IPS-NIHi11 (cell line): ENCODE measurements around the gene PLA2G2F.
"Not testable (repeated sequence)": the region's sequence is repeated elsewhere in the genome, so short reads cannot be mapped to it uniquely, and the experiment has no call there.

Experiments
- DNase-seq: peaks from one replicate; pipeline ENCODE4 v3.0.0; 2012; ENCODE audit warnings: mixed read lengths, low spot score

The PLA2G2F gene

DNA sequence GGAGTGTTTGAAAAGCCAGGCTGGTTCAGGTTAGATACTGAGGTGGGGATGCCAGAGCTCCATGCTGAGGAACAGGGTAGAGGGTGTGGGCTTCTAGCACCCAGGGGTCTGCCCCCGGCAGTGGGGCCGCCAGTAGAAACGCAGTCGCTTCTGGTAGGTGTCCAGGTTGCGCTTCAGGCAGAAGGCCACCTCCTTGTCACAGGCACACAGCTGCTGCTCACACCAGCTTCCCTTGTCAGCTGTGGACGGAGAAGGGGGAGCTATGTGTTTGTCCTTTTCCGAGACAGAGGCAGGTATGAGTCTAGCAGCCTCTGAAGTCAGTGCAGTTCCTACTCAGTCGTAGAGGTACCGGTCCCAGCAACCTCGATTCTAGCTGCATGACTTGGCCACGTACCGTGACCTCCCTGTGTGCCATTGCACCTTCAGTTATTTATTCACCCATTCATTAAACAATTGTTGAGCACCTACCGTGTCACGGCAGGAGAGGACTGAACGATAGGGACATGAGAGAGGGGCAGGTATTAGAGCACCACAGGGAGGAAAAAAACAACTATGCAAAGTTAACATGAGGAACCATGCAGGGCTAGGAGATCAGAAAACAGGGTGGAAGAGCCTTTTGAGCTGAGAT, 25.0 kb upstream of the PLA2G2F start:
- DNase-seq: no peak

DNA sequence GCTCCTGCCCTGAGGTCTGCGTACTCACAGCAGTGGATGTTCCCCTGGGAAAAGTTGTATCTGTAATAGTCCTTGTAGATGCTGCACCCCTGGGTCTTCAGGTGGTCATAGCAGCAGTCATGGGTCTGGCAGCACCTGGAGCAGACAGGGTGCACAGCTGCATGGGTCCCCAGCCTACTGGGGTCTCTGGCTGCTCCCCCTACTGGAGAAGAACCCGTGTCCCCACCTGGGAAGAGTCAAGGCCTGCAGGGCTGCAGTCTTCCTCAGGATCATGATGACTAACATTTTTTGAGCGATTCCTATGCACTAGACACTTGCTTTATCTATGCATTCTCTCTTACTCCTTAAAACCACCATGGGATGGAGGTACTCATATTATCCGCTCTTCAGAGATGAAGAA, 23.6 kb upstream of the PLA2G2F start:
- DNase-seq: peak; percentile 39

DNA sequence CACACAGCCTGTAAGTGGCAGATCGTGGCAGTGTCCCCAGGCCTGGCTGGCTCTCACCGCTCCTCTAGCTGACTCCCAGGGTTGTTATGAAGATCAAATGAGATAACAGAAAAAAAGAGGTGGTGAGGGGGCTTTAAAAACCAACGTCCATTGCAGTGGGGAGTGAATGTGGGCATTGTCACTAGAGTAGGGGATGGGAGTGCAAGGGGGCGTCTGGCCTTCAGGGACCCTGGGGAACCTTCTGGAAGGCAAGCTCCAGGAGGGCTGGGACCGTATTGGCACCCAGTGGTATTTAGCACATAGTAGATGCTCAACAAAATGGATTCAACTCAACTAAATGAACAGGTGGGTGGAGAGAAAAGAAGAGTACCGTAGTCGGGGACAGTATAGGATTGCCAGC, 23.2 kb upstream of the PLA2G2F start:
- DNase-seq: no peak

DNA sequence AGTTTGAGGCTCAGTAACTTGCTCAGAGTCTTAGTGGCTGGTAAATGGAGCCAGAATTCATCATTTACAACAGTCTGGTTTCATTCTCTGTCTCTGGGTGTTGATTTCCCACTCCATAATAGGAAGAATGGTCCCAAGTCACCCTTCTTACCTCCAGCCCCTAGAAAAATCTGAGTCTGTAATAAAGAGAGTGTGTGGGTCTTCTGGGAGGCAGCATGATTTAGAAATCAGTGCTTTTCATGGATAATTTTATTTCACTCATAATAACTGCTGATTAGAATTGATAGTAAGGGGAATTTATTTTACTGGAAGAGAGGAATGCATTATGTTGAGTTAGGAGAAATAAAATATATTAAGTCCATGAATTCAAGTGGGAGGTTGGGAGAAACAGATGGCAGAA, 21.9 kb upstream of the PLA2G2F start:
- DNase-seq: no peak

DNA sequence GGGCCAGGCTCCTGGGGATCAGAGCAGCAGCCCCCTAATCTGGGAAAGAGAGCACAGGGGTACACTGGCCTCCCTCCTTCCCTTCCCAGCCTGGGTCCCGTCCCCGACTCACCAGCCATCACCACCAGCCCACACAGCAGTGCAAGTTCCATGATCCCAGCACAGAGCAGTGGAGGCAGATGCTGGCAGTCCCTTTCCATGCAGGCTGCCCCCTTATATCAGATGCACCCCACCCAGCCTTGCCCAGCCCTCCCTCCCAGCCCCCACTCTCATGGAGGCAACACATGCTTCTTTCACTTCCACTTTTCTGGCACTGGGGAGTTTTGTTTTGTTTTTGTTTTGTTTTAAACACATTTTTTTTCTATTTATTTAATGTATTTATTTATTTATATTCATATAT, 19.8 kb upstream of the PLA2G2F start, which contains the start of gene PLA2G2D:
Gene PLA2G2D, minus strand, starts transcription at position 190 of the 400 bp plus-strand sequence. Its CDS starts 38 bp downstream, at position 152.
- DNase-seq: no peak

DNA sequence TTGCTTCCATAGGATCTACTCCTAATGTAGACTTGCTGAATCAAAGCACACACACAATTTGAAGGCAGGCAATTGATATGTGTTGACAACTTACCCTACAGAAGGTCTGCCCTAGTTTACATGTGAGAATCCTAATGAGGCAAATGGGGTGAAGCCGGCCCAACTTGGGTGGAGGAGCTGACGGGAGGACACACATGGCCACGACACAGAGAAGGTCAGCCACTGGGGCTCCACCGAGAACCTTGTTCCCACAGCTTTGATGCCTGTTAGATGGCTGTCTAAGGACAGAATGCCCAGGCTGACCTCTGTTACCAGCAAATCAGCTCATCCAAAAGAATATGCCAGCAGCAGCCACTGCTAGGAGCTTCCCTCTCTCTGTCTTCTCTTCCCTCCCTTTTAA, 18.3 kb upstream of the PLA2G2F start:
- DNase-seq: no peak

DNA sequence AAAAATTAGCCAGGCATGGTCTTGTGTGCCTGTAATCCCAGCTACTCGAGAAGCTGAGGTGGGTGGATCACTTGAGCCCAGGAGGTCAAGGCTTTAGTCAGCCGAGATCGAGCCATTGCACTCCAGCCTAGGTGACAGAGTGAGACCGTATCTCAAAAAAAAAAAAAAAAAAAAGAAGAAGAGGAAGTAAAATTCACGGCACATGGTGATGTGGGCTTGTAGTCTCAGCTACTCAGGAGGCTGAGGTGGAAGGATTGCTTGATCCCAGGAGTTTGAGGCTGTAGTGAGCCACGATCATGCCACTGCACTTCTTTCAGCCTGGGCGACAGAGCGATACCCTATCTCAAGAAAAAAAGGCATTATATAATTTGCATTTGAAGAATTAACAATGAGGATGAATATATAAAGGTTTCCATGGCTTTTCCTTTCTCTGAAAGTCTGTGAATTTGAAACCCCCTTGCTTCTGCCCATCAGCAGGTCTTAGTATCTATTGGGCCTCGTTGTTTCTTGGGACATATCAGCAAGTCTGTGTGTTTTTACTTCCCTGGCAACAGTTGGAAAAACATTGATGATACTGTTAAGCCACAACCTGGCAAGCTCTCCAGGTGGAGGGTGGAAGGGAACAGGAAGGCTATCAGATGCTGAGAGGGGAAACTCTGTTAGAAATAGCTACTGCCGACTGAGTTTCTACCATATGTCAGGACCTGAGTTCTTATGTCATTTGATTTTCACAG, 15.2 kb upstream of the PLA2G2F start:
- DNase-seq: no peak

DNA sequence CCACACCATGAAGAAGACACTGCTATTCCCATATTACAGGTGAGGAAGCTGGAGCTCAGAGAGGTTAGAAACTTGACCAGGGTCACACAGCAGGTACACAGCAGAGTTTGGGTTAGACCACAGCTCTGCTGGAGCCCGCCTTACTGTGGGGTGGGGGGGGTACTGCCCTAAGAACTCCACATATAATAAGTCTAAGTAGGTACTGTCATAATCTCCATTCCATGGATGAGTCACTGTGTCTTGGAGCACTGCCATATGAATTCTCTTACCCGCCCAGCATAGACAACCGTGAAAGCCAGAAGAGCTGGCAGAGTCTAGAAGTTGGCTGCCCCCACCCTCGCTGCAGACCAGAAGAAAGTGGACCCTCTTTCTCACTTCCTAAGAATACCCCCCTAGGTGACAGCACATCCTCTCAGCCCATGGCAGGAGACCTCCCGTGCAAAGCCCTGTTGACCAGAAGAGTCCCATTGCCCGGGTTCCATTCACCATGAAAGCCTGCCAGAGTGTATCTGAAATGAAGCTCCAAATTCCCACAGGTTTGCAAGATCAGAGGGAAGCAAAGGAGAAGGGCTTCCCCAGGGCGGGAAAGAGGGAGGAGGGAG, 14.6 kb upstream of the PLA2G2F start:
- no peak for DNase-seq

DNA sequence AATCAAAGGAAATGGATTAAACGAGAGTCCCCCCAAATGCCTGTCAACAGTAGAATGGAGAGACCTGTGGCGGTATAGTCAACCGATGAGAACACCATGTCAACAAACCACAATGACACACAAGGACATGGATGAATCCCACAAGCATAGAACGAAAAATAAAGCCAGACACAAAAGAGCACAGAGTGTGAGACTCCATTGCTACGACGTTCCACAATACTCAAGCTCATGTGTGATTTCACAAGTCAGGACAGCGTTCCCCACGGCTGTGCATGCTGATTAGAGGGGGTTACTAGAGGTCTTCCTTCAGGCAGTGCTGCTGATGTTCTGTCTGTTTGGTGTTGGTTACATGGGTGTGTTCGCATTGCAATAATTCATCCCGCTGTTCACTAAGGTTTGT, 14.0 kb upstream of the PLA2G2F start:
- no peak for DNase-seq

DNA sequence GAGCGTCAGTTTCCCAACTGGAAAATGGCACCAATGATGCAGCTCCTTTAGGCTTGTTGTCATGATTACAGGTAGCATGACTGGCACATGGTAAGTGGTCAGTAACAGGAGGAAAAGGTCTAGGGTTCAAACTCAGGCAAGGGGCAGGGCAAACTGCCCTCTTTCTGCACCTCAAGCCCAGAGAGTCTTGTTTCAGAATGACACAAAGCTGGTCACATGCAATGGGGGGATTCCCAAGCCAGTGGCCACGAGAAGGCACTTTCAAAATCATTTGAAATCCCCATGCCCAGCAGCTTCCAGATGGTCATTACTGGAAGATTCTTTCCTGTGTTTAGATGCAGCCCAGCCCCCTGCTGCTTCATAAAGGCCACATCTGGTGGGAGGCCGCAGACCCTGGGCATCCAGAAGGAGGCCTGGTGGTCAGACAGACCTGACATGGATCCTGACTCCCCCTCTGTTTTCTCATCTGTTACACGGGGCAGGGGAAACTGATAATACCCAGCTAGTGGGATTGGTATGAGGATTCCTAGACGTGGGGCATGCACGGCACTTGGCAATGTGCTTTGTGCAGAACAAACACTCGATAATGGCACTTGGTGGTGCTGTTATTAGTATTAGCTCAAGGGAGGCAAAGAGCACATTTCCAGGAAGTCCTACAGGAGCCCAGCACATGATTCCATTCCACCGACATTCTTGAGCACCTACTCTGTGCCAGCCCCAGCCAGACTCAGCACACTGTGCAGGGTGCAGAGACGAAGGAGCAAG, 12.9 kb upstream of the PLA2G2F start:
- DNase-seq: no peak

DNA sequence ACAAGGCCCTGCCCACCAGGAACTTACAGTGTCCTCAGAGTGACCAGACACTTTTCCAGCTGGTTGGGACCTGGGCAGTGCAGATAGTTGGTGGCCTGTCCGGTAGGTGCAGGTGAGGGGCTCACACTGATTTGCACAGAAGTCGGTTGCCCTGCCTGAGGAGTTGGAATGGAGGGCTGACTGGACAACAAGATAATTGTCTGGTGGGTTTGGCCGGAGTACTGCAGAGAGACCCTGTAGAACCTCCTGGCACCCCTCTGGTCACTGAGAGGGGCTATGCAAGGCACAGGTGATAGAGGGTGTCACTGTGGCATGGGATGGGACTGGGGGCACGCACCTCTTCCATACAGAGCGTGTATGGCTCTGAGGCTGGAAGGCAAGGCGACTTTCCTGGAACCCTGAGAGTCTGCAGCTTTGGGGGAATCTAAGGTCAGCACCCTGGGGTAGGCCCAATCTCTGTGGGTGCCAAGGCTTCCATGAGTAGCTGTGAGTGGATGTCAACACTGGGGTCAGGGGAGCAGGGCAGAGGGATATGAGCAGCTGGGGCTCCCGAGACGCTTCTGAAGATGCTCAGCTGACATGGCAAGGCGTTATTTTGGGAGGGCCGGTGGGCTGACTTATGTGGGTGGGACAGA, 12.2 kb upstream of the PLA2G2F start:
- no peak for DNase-seq

DNA sequence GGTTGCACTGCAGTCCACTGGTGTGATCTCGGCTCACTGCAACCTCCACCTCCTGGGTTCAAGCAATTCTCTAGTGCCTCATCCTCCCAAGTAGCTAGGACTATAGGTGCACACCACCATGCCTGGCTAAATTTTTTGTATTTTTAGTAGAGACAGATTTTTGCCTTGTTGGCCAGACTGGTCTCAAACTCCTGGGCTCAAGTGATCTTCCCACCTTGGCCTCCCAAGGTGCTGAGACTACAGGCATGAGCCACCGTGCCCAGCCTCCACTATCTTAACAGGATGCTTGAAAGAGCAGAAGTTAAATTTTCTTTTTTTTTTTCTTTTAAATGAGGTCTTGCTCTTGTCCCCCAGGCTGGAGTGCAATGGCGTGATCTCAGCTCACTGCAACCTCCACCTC, 8.6 kb upstream of the PLA2G2F start:
- not testable (repeated sequence) for DNase-seq

DNA sequence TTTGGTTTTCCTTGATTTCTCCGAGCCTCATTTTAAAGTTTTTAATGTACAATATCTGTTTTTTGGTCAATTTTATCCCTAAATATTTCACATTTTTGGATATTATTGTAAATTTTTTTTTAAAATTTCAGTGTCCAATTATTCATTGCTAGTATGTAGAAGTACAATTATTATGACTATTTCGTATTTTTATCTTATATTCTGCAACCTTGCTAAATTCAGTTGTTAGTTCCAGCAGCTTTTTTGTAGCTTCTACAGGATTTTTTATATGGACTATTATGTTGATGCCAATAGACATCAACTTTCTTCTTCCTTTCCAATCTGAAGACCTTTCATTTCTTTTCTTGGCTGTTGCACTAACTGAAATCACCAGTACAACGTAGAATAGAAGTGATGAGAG, 4.1 kb upstream of the PLA2G2F start:
- DNase-seq: no peak

DNA sequence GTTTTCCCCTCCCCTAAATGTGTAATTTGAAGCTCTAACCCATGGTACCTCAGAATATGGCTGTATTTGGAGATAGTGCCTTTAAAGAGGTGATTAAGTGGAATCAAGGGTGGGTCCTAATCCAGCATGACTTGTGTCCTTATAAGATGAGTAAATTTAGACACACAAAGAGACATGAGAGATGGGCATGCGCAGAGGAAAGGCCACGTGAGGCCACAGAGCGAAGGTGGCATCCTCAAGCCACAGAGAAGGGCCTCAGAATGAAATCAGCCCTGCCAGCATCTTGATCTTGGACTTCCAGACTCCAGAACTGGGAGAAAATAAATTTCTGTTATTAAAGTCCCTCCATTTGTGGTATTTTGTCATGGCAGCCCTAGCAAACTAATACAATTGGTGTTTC, 2.9 kb upstream of the PLA2G2F start:
- DNase-seq: no peak

DNA sequence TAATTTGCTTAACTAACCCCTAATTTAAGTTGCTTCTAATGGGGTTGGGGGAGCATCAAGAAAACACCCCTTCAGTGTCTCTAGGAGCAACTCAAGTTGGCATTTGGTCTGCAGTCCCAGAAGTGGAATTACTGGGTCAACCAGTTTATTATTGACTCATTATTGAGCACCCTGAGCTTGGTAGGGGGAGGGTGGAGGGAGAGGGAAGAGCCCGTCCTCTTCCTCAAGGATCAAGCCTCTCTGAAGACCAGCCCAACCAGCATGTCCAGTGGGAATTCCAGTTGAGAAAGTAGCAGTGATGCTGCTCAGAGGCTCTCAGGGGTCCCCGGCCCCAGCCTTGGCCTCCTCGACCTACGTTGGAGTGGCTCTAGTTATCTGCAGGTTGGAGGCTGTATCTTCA, 2.1 kb upstream of the PLA2G2F start:
- no peak for DNase-seq

DNA sequence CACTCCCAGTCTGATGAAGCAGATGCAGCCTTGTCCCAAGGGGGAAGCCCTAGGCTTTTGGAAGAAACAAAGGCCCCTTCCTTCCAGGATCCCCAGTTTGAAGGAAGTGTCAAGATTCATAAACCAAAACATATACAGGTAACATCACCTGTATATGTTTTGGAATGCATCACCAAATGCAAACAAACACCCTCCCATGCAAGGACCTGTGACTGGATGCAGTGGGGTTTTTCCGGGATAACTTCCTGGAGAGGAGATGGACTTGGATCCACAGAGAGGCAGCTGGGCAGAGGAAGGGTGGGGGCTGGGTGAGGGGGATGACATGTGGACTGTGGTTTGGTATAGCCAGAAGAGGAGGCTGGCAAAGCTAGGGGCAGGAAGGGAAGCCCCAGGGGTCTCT, 1.5 kb upstream of the PLA2G2F start:
- no peak for DNase-seq

DNA sequence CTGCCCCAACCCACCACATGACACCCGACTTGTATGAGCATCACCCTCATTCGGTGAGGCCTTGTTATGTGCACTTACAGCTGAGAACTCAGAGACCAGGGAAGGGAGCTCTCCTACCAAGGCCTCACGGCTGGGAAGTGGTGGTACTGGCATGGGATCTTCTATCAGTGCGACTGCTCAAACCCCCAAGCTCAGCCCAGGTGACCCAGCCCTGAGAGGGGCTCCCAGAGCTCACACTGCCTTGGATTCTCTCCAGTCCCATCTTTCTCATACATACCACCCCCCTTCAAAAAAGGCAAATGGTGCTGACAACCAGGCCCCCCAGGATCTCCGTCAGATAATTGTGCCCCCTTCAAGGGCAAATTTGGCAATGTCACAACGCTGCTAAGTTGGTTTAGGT, 777 bp upstream of the PLA2G2F start:
- no peak for DNase-seq

DNA sequence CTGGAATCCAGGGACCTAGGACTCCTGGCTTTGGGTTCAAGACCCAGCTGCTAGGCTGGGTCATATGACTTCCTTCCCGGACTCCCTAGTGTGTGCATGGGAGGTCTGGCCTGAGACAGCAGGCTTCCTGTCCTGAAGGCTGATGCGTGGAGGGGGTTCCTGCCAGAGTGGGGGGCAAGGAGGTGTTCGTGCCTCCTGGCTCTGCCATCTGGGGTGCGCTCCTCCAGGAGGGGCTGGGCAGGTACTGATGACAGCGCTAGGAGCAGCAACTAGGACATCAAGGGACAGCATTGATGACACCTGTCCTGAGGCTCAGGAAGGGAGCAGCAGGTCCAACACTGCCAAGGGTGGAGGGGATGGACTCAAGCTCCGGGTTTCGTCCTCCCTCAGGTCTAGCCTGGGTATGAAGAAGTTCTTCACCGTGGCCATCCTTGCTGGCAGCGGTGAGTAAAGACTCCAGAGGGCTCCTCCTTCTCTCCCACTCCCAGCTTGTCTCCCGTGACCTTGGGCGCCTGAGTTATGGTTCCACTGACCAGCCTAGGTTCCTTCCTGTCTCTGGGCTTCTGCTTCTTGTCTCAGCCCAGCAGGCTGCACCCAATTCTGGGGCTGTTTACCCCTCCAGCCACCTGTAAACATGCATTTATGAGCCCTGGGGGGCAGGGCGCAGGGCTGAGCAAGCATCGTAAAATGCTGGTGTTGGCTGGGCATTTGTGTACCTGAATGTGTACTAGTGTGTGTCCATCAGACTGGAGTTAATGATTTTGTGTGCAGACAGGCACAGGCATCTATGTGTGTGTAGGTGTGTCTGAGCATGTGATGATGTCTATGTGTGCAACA, 871 bp downstream of the PLA2G2F start:
- DNase-seq: no peak

DNA sequence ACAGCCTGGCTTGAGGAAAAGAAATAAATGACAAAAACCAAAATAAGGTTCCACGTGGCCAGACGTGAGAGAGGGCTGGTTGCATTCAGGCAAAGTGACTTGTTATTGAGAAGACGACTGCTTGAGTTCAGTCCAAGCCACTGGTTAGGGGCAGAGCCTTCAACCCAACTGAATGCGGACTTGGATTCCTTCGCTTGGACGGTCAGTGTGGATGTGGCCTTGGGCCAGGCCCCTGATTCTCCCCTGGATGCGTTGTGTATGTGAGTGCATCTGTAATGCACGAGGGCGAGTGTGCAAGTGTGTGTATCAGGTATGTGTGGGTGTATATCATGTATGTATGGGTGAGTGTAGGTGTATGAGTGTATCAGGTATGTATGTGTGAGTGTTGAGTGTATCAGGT, 1.9 kb downstream of the PLA2G2F start:
- DNase-seq: no peak

DNA sequence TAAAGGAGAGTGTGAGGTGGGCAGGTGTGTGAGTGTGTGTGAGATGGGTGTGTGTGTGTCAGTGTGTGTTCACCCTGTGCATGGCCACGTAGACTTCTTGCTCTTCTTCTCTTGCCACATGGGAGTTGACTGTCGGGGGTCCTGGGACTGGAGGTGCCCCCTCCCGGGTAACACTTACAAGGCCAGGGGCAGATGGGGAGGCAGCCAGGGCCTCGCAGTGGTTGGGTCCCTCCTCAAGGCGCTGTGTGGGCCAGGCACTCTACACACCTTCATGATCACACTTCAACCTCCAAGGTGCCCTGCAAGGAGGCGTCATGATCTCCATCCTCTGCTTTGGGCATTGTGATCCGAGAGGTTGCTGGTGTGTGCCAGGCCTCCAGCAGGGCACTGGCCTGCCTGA, 2.3 kb downstream of the PLA2G2F start:
- DNase-seq: no peak

DNA sequence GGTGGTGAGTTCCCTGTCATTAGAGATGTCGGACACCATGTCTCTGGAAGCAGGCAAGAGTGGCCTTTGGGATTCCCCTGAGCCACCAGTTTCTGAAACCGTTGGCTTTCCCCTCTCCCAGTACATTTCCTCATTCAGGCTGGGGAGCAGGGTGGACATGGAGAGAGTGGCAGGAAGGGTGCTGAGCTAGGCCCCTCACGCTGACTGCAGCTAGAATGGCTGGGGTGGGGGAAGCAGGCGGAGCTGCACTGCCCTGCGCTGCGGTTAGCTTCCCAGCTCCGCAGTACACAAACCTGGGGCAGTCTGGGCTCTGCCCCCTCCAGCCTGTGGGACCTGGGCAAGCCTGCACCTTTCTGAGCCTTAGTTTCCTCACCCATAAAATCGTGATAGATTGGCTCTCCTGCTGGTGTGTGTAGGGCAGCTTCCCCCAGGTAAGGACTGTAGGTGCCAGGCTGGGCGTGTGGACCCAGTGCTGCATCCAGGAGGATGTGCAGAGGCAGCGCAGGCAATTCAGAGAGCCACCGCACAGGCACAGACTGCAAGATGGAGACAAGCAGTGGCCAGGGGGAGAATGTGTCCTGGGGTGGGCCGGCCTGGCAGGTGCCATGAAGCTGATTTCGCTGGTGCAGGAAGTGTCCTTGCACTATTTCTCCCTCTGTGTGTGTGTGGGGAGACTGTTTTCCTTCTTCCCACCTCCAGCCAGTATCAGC, 3.0 kb downstream of the PLA2G2F start:
- DNase-seq: no peak
